Cerebellar cortex (tissue), 1 donor: ENCODE measurements around the gene SUCNR1.
"Not testable (repeated sequence)": the region's sequence is repeated elsewhere in the genome, so short reads cannot be mapped to it uniquely, and the experiment has no call there.

Experiments
- DNase-seq: peaks from one replicate; pipeline ENCODE4 v3.0.0-alpha.2; 2015; ENCODE audit warnings: low spot score

SUCNR1 gene

GRCh38 chr3:151871639-151872468 lies 1.6 kb upstream of the SUCNR1 start:
- DNase-seq, result no peak

GRCh38 chr3:151874079-151874478 lies 636 bp downstream of the SUCNR1 start:
- DNase-seq, result not testable (repeated sequence)

- no peak for DNase-seq
Measured at GRCh38 chr3:151875759-151876158, 2.3 kb downstream of the SUCNR1 start.

GRCh38 chr3:151877269-151877668 lies 3.8 kb downstream of the SUCNR1 start:
- no peak for DNase-seq

GRCh38 chr3:151878465-151878864 lies 5.0 kb downstream of the SUCNR1 start:
- DNase-seq, result no peak

GRCh38 chr3:151879037-151879436 lies 5.6 kb downstream of the SUCNR1 start:
- DNase-seq, result no peak

- DNase-seq, result no peak
Measured at GRCh38 chr3:151879679-151880415, 6.4 kb downstream of the SUCNR1 start.

GRCh38 chr3:151880416-151880690 lies 6.9 kb downstream of the SUCNR1 start:
- DNase-seq, result no peak

- no peak for DNase-seq
Measured at GRCh38 chr3:151881137-151881536, 7.7 kb downstream of the SUCNR1 start.

- DNase-seq, result not testable (repeated sequence)
Measured at GRCh38 chr3:151885397-151885796, 12.0 kb downstream of the SUCNR1 start.

GRCh38 chr3:151887450-151888211 lies 14.2 kb downstream of the SUCNR1 start:
- not testable (repeated sequence) for DNase-seq

GRCh38 chr3:151890721-151891141 lies 17.3 kb downstream of the SUCNR1 start:
- DNase-seq, result no peak

GRCh38 chr3:151891721-151892120 lies 18.3 kb downstream of the SUCNR1 start:
- no peak for DNase-seq

- DNase-seq, result no peak
Measured at GRCh38 chr3:151894219-151894618, 20.8 kb downstream of the SUCNR1 start.

GRCh38 chr3:151895478-151896241 lies 22.2 kb downstream of the SUCNR1 start:
- no peak for DNase-seq

- no peak for DNase-seq
Measured at GRCh38 chr3:151896246-151897012, 23.0 kb downstream of the SUCNR1 start.

GRCh38 chr3:151898121-151898520 lies 24.7 kb downstream of the SUCNR1 start:
- not testable (repeated sequence) for DNase-seq

GRCh38 chr3:151898564-151899261 lies 25.3 kb downstream of the SUCNR1 start:
- DNase-seq, result not testable (repeated sequence)

GRCh38 chr3:151899996-151900395 lies 26.6 kb downstream of the SUCNR1 start:
- no peak for DNase-seq

GRCh38 chr3:151900460-151900859 lies 27.0 kb downstream of the SUCNR1 start:
- DNase-seq, result no peak
